CD14-positive monocyte (primary cell): ENCODE measurements around the gene CPLANE2. TPM values are rescaled to one million over a fixed set of nuclear protein-coding genes. Genes with fewer than 3 reads are reported as not detected.

Experiments
- DNase-seq, 3 donors: peaks; one replicate each; pipeline ENCODE4 v3.0.0-alpha.2; 2011 to 2022
- H2AFZ ChIP-seq: 2 replicates; pipeline ENCODE4 v1.6.0; 2012; ENCODE audit warnings: mild to moderate bottlenecking, low read depth, low read length, inconsistent platforms; ENCODE audit not compliant: insufficient read depth, poor library complexity, severe bottlenecking
- H3K27ac ChIP-seq, 2 donors: 1 replicate in 1 of 2; 2 replicates in 1 of 2; pipeline ENCODE4 v1.5.1; 2012 to 2013; ENCODE audit warnings: low read length in 2 of 2, control low read depth in 1 of 2, inconsistent platforms in 1 of 2, low read depth in 1 of 2, mild to moderate bottlenecking in 1 of 2
- H3K27me3 ChIP-seq, 2 donors: one replicate each; pipeline versions ENCODE4 v1.6.0 to v1.6.1; 2011 to 2013; ENCODE audit warnings: low read length in 2 of 2; ENCODE audit not compliant: control insufficient read depth in 2 of 2, insufficient read depth in 2 of 2
- H3K36me3 ChIP-seq, 2 donors: replicated peaks in 1 of 2; 1 replicate in 1 of 2; 2 replicates in 1 of 2; pipeline versions ENCODE4 v1.5.1 to v1.6.1; 2012 to 2013; ENCODE audit warnings: low read length in 2 of 2, control low read depth in 1 of 2, inconsistent platforms in 1 of 2, mild to moderate bottlenecking in 1 of 2; ENCODE audit not compliant: insufficient read depth in 2 of 2, control insufficient read depth in 1 of 2
- H3K4me1 ChIP-seq, 2 donors: 1 replicate in 1 of 2; 2 replicates in 1 of 2; pipeline versions ENCODE4 v1.5.1 to v1.6.1; 2012 to 2013; ENCODE audit warnings: low read length in 2 of 2, control low read depth in 1 of 2, inconsistent platforms in 1 of 2, mild to moderate bottlenecking in 1 of 2, moderate library complexity in 1 of 2; ENCODE audit not compliant: insufficient read depth in 2 of 2, control insufficient read depth in 1 of 2
- H3K4me2 ChIP-seq: replicated peaks from 2 replicates; pipeline ENCODE3; 2012; ENCODE audit warnings: low read length, moderate library complexity, mild to moderate bottlenecking; ENCODE audit not compliant: poor library complexity, severe bottlenecking; ENCODE audit errors: extremely low read depth
- H3K4me3 ChIP-seq, 3 experiments: fragments of 200-600 bp in 1 of 3; sonication (generic) in 1 of 3; replicated peaks in 1 of 3; 1 replicate in 2 of 3; 2 replicates in 1 of 3; pipeline ENCODE4 v1.5.1; 2011 to 2013; ENCODE audit warnings: low read length in 3 of 3, mild to moderate bottlenecking in 3 of 3, control low read depth in 2 of 3, low read depth in 2 of 3, inconsistent platforms in 1 of 3, moderate library complexity in 1 of 3
- H3K79me2 ChIP-seq: 2 replicates; pipeline ENCODE4 v1.6.0; 2012; ENCODE audit warnings: mild to moderate bottlenecking, control low read depth, inconsistent platforms, low read length, moderate library complexity; ENCODE audit not compliant: insufficient read depth
- H3K9ac ChIP-seq: 2 replicates; pipeline ENCODE4 v1.6.0; 2017; ENCODE audit warnings: low read length, mild to moderate bottlenecking; ENCODE audit not compliant: insufficient read depth, poor library complexity, severe bottlenecking
- H3K9me3 ChIP-seq, 2 donors: replicated peaks in 1 of 2; 1 replicate in 1 of 2; 2 replicates in 1 of 2; pipeline versions ENCODE4 v1.5.1 to v1.6.1; 2012 to 2013; ENCODE audit warnings: low read length in 2 of 2, control low read depth in 1 of 2; ENCODE audit not compliant: control insufficient read depth in 1 of 2, insufficient read depth in 1 of 2
- H4K20me1 ChIP-seq: 2 replicates; pipeline ENCODE4 v1.6.0; 2012; ENCODE audit warnings: mild to moderate bottlenecking, low read length, control low read depth, moderate library complexity; ENCODE audit not compliant: insufficient read depth
- H3K27ac Mint-ChIP-seq, 7 donors: one replicate each; pipeline ENCODE4 v1.8.0; 2020; ENCODE audit warnings: mild to moderate bottlenecking in 7 of 7, mixed read lengths in 7 of 7, moderate library complexity in 6 of 7, inconsistent platforms in 2 of 7
- H3K27me3 Mint-ChIP-seq, 3 donors: one replicate each; pipeline ENCODE4 v1.8.0; 2021 to 2022; ENCODE audit warnings: low read depth in 3 of 3, mild to moderate bottlenecking in 3 of 3, mixed read lengths in 3 of 3, moderate library complexity in 3 of 3, inconsistent platforms in 1 of 3
- H3K36me3 Mint-ChIP-seq, 2 donors: one replicate each; pipeline ENCODE4 v1.8.0; 2020; ENCODE audit warnings: mixed read lengths in 2 of 2, inconsistent platforms in 1 of 2, mild to moderate bottlenecking in 1 of 2
- H3K4me1 Mint-ChIP-seq: one replicate; pipeline ENCODE4 v1.8.0; 2020; ENCODE audit warnings: mild to moderate bottlenecking, mixed read lengths
- H3K4me3 Mint-ChIP-seq, 2 donors: one replicate each; pipeline ENCODE4 v1.8.0; 2020; ENCODE audit warnings: mild to moderate bottlenecking in 2 of 2, mixed read lengths in 2 of 2, moderate library complexity in 1 of 2
- H3K9me3 Mint-ChIP-seq, 7 donors: one replicate each; pipeline ENCODE4 v1.8.0; 2020 to 2022; ENCODE audit warnings: mixed read lengths in 7 of 7, mild to moderate bottlenecking in 6 of 7, moderate library complexity in 6 of 7, inconsistent platforms in 2 of 7
- WGBS: methylation state at CpG from one replicate; pipeline ENCODE4 v1.1.5; 2013; ENCODE audit warnings: missing lambda C conversion rate; ENCODE audit not compliant: insufficient coverage; 5-methylcytosine and 5-hydroxymethylcytosine counted together
- intact Hi-C, 2 donors: fragments of 100-400 bp; cut with micrococcal nuclease; formaldehyde crosslinking; loops; one replicate each; pipeline versions ENCODE4 v1.15.0 to v1.15.1; 2023
- polyA plus RNA-seq, 3 donors: library from polyadenylated mRNA; depleted of rRNA in 1 of 3; unstranded in 2 of 3; stranded (reverse) in 1 of 3; fragments of 300-500 nt in 2 of 3; fragments of >200 nt in 1 of 3; fragmentation: Illumina TruSeq in 2 of 3; gene quantifications; 1 replicate in 2 of 3; 2 replicates in 1 of 3; pipeline ENCODE4 v1.2.3, GENCODE V29; 2012 to 2021
- TF ChIP-seq, protein P1 (sequence below): fragments of 200-600 bp; IDR thresholded peaks from one replicate; pipeline ENCODE4 v1.8.0; 2022; ENCODE audit warnings: antibody characterized with exemption, mild to moderate bottlenecking

CPLANE2 gene
- polyA plus RNA-seq, 3 donors = 0.54 to 1.7 (median 1.4) TPM

DNA sequence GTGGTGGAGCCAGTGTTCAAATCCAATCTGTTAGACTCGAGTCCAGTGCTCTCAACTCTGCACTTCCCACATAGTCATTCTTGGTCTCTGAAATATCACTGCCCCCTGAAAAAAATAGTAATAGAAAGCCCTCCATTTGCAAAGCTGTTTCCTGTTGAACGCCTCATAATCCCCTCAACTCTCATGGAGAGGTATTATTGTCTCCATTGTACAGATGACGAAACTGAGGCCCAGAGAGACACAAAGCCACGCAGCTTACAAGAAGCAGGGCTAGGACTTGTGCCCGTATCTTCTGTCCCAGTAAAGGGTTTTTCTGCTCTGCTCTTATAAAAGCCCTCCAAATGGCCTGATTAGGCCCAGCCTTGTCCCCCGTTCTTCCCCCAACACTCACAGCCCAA is 18.3 kb downstream of the CPLANE2 start:
- Histone ChIP-seq H3K4me2 (no peak overlapping the region), H2AFZ (peak overlapping the region; percentile 86), H4K20me1 (no peaks in the 10 kb centered on the region), H3K27ac (no peak overlapping the region), H3K4me3 (no peak overlapping the region), H3K9me3 (no peaks in the 10 kb centered on the region), H3K27me3 (peaks cover 0 to 4% of the 10 kb centered on the region in 2 donors), H3K9ac (no peak overlapping the region), H3K4me1 (peaks cover 16 to 23% of the 10 kb centered on the region in 2 donors), H3K36me3 (no peaks in the 10 kb centered on the region), H3K79me2 (no peaks in the 10 kb centered on the region)
- Mint-ChIP-seq H3K27me3 (peaks cover 9 to 19% (median 16%) of the 10 kb centered on the region in 3 donors), H3K9me3 (peaks cover 0 to 3% (median 0%) of the 10 kb centered on the region in 7 donors), H3K4me3 (no peak overlapping the region), H3K36me3 (no peaks in the 10 kb centered on the region), H3K27ac (no peak overlapping the region), H3K4me1 (peaks cover 25% of the 10 kb centered on the region)
- intact Hi-C loops = loop anchor here in 1 of 2 donors (2.0 kb wide), 1 partner anchor 14 kb away; no protein-coding TSS in a partner anchor
- TF ChIP-seq, protein P1, sequence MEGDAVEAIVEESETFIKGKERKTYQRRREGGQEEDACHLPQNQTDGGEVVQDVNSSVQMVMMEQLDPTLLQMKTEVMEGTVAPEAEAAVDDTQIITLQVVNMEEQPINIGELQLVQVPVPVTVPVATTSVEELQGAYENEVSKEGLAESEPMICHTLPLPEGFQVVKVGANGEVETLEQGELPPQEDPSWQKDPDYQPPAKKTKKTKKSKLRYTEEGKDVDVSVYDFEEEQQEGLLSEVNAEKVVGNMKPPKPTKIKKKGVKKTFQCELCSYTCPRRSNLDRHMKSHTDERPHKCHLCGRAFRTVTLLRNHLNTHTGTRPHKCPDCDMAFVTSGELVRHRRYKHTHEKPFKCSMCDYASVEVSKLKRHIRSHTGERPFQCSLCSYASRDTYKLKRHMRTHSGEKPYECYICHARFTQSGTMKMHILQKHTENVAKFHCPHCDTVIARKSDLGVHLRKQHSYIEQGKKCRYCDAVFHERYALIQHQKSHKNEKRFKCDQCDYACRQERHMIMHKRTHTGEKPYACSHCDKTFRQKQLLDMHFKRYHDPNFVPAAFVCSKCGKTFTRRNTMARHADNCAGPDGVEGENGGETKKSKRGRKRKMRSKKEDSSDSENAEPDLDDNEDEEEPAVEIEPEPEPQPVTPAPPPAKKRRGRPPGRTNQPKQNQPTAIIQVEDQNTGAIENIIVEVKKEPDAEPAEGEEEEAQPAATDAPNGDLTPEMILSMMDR = no peak
- no peak for DNase-seq
- 93% methylated on average over 3 of the region's 6 CpGs for WGBS

DNA sequence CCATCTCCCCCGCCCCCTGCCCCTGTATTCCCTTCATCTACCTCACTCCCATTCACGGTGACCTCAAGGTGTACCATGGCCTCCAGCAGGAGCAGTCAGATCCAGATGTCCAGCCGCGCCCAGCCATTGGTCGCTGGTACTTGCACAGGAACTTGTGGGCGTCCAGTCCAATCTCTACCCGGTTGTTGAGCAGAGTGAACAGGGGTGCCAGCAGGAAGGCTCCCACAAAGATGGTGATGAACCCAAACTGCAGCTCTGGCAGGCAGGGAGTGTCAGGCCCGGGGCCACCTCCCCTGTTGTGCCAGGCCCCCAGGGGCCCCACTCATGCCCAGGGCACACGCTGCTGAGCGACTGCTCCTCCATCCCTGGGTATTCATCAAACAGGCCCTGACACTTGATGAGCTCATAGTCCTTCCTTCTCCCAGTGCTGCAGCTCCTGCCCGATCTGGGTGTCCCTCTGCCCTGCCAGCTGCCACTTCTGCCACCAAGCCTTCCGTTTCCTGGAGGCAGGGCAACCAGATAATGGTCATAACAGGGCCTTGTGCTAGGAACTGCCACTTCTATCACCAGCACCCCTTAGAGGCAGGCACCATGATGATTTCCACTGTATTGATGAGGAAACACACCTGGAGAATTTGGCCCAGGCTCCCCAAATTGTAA is 18.8 kb downstream of the CPLANE2 start:
- intact Hi-C loops = loop anchor here in 1 of 2 donors (2.0 kb wide), 1 partner anchor 13 kb away; no protein-coding TSS in a partner anchor
- Mint-ChIP-seq H3K36me3 (no peaks in the 10 kb centered on the region), H3K4me3 (peak overlapping the region in 1 of 2 donors; percentile 90), H3K27ac (peak overlapping the region in 2 of 7 donors; percentile 30 to 80), H3K27me3 (peaks cover 9 to 19% (median 16%) of the 10 kb centered on the region in 3 donors), H3K4me1 (peaks cover 25% of the 10 kb centered on the region), H3K9me3 (peaks cover 0 to 3% (median 0%) of the 10 kb centered on the region in 7 donors)
- Histone ChIP-seq H4K20me1 (no peaks in the 10 kb centered on the region), H3K4me3 (peak overlapping the region in 1 of 3 experiments; percentile 80), H3K9me3 (no peaks in the 10 kb centered on the region), H2AFZ (peak overlapping the region; percentile 86), H3K36me3 (no peaks in the 10 kb centered on the region), H3K4me2 (peak overlapping the region; percentile 84), H3K27ac (no peak overlapping the region), H3K79me2 (no peaks in the 10 kb centered on the region), H3K27me3 (peaks cover 0 to 4% of the 10 kb centered on the region in 2 donors), H3K4me1 (peaks cover 16 to 23% of the 10 kb centered on the region in 2 donors), H3K9ac (no peak overlapping the region)
- TF ChIP-seq, protein P1 = no peak
- no peak for DNase-seq
- 84% methylated on average over 12 of the region's 12 CpGs for WGBS
